ENCODE data around the gene RASL10B.

The RASL10B gene

GRCh38 chr17:35710950-35711349 lies 20.5 kb upstream of the RASL10B start:
- Mint-ChIP-seq H3K36me3 (peaks cover 6% of the 10 kb centered on the region), H3K27ac (no peak overlapping the region), H3K4me3 (no peak overlapping the region), H3K9me3 (no peaks in the 10 kb centered on the region), H3K27me3 (no peaks in the 10 kb centered on the region), H3K4me1 (peaks cover 50% of the 10 kb centered on the region)

DNA sequence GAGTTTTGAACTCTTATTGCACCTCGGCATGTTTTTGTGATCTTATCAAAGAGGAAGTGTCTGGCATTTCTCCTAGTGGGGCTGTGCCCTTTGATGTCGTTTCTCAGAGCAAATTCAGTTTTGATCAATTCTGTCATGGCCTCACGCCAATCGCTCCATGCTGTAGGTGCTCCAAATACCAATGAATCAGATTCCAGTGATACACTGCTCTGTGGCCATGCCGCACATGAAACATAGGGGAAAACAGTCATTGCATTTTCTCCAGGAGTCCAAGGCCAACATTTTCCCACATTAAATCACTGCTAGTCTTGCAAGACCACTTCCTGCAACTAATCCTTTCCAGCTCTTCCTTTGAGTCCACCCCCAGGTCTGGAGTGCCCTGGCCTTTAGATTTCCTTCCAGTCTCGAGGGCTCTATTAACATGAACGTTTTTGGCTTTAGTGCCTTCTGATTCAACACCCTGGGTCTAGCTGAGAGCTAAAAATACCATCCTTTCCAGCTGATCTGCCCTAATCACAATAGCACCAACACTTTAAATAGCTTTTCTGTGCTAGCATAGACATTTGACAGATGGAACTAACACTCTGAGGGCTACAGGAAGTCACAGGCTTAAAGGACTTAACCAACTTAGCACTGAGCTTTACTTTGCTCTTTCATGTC lies 18.2 kb upstream of the RASL10B start:
- peaks cover 6% of the 10 kb centered on the region for H3K36me3 Mint-ChIP-seq
- H3K27ac Mint-ChIP-seq, result no peak overlapping the region
- no peak overlapping the region for H3K4me3 Mint-ChIP-seq
- H3K9me3 Mint-ChIP-seq, result no peaks in the 10 kb centered on the region
- H3K4me1 Mint-ChIP-seq, result peaks cover 32% of the 10 kb centered on the region
- H3K27me3 Mint-ChIP-seq, result no peaks in the 10 kb centered on the region

DNA sequence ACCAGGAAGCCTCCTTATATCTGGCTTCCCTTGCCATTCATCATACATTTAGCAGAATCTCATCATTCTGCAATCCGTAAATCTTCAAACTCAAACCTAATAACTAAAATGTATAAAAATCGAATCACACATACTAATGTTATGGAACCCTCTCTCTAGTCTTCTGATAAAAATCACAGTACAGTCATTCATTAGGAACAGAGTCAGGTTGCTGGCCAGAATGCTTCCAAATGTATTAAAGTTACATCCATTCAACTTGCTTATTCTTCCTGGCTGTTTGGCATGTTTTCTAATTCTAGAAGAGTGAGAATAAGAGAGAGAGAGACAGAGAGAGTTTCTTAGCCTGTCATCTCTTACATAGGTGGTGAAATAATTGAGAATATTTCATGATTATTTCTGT lies 16.5 kb upstream of the RASL10B start:
- H3K4me1 Mint-ChIP-seq, result peaks cover 16% of the 10 kb centered on the region
- no peak overlapping the region for H3K27ac Mint-ChIP-seq
- H3K27me3 Mint-ChIP-seq, result no peaks in the 10 kb centered on the region
- no peak overlapping the region for H3K4me3 Mint-ChIP-seq
- peaks cover 3% of the 10 kb centered on the region for H3K36me3 Mint-ChIP-seq
- no peaks in the 10 kb centered on the region for H3K9me3 Mint-ChIP-seq

DNA sequence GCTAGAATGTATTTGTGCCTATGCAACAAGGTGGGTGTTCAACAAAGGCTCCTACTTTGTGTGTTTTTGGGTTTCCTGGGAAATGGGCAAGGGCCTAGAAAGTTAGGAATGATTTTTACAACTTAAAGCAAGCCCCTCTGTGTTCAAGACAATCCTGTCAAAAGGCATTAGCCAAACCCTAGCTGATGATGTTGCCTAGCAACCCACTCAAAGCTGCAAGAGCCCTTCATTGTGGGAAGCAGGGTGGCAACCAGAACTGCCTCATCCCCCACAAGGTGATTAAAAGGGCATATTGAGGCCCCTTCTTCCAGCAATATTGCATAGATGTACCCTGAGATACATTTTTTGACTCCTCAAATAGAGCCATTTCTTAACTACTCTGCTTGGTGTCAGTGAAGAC lies 16.0 kb upstream of the RASL10B start:
- peaks cover 13% of the 10 kb centered on the region for H3K4me1 Mint-ChIP-seq
- H3K27me3 Mint-ChIP-seq, result no peaks in the 10 kb centered on the region
- no peaks in the 10 kb centered on the region for H3K9me3 Mint-ChIP-seq
- no peak overlapping the region for H3K27ac Mint-ChIP-seq
- H3K4me3 Mint-ChIP-seq, result no peak overlapping the region
- peaks cover 3% of the 10 kb centered on the region for H3K36me3 Mint-ChIP-seq

GRCh38 chr17:35716173-35716572 lies 15.3 kb upstream of the RASL10B start:
- Mint-ChIP-seq H3K27ac (no peak overlapping the region), H3K4me3 (no peak overlapping the region), H3K27me3 (no peaks in the 10 kb centered on the region), H3K9me3 (no peaks in the 10 kb centered on the region), H3K36me3 (peaks cover 4% of the 10 kb centered on the region), H3K4me1 (peaks cover 8% of the 10 kb centered on the region)

GRCh38 chr17:35716897-35717465 lies 14.5 kb upstream of the RASL10B start:
- no peaks in the 10 kb centered on the region for H3K27me3 Mint-ChIP-seq
- no peak overlapping the region for H3K27ac Mint-ChIP-seq
- H3K4me3 Mint-ChIP-seq, result no peak overlapping the region
- peaks cover 3% of the 10 kb centered on the region for H3K4me1 Mint-ChIP-seq
- peaks cover 4% of the 10 kb centered on the region for H3K36me3 Mint-ChIP-seq
- no peaks in the 10 kb centered on the region for H3K9me3 Mint-ChIP-seq

DNA sequence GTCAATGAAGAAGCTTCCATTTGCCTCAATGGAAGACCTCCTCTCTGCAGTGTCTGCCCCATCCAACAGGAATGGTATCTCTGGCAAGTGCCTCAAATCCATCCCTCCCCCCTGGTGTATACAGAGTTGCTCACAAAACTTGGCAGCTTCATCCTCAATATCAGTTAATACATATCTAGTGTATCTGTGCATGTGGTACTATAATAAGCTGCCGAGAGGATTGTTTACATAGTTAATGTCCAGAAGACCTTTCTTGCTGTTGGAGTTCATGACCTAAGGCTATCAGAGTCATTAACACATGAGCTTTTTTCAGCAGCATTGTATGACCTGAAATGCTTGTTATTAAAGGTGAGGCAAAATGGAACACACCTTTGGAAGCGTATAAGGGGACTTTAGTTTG lies 14.0 kb upstream of the RASL10B start:
- H3K36me3 Mint-ChIP-seq, result peaks cover 4% of the 10 kb centered on the region
- H3K27ac Mint-ChIP-seq, result no peak overlapping the region
- no peaks in the 10 kb centered on the region for H3K4me1 Mint-ChIP-seq
- no peaks in the 10 kb centered on the region for H3K9me3 Mint-ChIP-seq
- no peak overlapping the region for H3K4me3 Mint-ChIP-seq
- H3K27me3 Mint-ChIP-seq, result no peaks in the 10 kb centered on the region

GRCh38 chr17:35723735-35724134 lies 7.7 kb upstream of the RASL10B start:
- Mint-ChIP-seq H3K4me1 (no peaks in the 10 kb centered on the region), H3K36me3 (peaks cover 8% of the 10 kb centered on the region), H3K9me3 (no peaks in the 10 kb centered on the region), H3K4me3 (no peak overlapping the region), H3K27me3 (no peaks in the 10 kb centered on the region), H3K27ac (no peak overlapping the region)

GRCh38 chr17:35725058-35725457 lies 6.4 kb upstream of the RASL10B start:
- Mint-ChIP-seq H3K9me3 (no peaks in the 10 kb centered on the region), H3K27ac (no peak overlapping the region), H3K4me1 (peaks cover 6% of the 10 kb centered on the region), H3K36me3 (peaks cover 7% of the 10 kb centered on the region), H3K4me3 (no peak overlapping the region), H3K27me3 (no peaks in the 10 kb centered on the region)

DNA sequence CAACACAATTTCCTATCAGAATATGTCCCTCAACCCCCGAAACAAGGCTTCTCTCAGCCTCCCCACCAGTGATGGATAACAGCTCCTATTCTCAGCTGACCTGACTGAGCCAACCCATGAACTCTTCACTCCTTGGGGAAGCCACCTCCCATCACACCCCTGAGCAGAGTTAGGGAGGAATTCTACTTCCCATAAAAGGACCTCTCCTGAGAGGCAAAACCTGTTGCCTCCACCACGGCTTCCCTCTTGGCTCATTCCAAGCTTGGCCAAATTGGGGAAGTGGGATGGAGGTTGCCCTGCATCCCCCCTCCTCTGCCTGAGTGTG lies 5.7 kb upstream of the RASL10B start:
- H3K4me1 Mint-ChIP-seq, result peaks cover 12% of the 10 kb centered on the region
- H3K9me3 Mint-ChIP-seq, result no peaks in the 10 kb centered on the region

DNA sequence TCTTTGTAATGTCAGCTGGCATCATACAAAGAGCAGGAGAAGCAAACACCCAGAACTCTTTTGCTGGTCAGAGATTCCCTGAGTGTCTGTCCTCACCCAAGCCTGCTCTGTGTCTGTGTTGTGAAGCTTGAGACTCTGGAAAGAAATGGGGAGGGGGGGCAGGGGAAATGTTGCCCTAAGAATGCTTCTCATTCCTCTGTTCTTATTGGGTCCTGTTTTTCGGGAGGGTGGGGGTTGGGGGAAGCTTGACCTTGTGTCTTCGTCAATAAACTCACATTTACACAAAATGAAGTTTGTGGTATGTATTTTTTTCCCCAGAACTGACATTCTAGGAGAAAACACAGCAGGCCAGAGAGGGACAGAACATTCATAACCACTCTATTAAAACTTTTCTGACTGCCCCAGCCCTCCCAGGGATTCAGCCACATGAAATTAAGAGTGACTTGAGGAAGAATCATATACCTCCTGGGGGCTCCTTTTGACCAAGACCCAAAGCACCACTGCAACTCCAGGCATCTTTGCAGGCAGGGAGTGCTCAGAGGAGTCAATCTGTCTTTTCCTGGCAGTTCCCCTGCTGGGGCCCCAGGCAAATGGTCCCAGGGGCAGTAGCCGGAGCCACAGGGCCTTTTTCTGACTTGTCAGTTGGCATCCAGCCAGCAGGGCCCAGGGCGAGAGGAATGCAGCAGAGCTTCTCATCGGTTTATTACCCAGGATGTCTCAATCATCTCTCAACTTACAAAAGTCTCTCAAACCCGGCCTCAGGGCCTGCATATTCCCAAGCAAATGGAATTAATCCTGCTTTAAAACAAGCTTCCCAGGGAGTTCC lies 5.1 kb upstream of the RASL10B start:
- no peak overlapping the region for H3K27ac Mint-ChIP-seq
- no peaks in the 10 kb centered on the region for H3K9me3 Mint-ChIP-seq
- H3K27me3 Mint-ChIP-seq, result no peaks in the 10 kb centered on the region
- H3K4me3 Mint-ChIP-seq, result no peak overlapping the region
- H3K36me3 Mint-ChIP-seq, result peaks cover 3% of the 10 kb centered on the region
- H3K4me1 Mint-ChIP-seq, result peaks cover 18% of the 10 kb centered on the region

More for the DNA sequence above, 5.7 kb upstream of the RASL10B start:
- Mint-ChIP-seq H3K4me3 (no peak overlapping the region), H3K27ac (no peak overlapping the region), H3K36me3 (peaks cover 4% of the 10 kb centered on the region), H3K27me3 (no peaks in the 10 kb centered on the region)

DNA sequence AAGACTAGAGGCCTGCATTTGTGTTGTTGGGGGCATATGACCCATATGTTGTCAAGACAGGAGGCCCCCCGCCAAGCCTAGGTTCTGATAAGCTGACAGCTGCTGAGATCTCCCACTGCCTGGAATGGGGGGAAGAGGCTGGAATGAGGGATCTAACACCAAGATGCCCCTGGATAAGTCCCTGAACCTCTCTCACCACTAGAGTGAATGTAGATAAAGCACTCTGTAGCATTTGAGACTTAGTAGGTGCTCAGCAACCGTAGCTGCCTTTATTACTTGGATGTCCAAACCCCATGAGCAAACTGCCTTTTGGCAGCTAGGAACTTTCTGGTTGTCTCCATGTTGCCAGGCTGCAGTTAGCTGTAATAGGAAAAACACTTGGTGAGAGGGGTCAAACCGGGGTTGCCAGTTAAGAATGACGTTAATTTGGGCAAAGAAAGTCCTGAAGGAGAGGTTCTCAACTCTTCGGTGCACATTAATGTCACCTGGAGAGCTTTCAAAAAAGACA lies 4.4 kb upstream of the RASL10B start:
- Mint-ChIP-seq H3K4me3 (no peak overlapping the region), H3K4me1 (peaks cover 18% of the 10 kb centered on the region), H3K36me3 (peaks cover 3% of the 10 kb centered on the region), H3K9me3 (no peaks in the 10 kb centered on the region), H3K27ac (no peak overlapping the region), H3K27me3 (no peaks in the 10 kb centered on the region)

GRCh38 chr17:35727635-35728034 lies 3.8 kb upstream of the RASL10B start:
- Mint-ChIP-seq H3K36me3 (peaks cover 3% of the 10 kb centered on the region), H3K4me1 (peaks cover 21% of the 10 kb centered on the region), H3K9me3 (no peaks in the 10 kb centered on the region), H3K4me3 (no peak overlapping the region), H3K27ac (no peak overlapping the region), H3K27me3 (no peaks in the 10 kb centered on the region)

DNA sequence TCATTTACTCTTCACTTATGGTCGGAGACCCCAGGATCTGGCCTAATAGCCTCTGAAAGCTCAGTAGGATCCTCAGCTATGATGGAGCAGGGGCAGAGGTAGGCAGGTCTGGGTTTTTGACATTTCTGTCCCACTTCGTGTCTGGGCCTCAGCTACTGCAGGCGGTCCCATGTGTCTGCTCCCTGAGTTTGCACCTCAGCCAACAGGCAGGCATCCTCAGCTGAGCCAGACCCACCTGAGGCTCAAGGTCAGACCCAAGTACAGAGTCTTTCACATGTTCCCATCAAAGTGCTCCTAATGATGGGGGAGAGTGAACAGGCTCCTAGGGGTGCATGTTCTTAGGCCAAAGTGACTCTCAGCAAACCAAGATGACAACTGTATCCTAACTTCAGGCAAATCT lies 2.9 kb upstream of the RASL10B start:
- no peaks in the 10 kb centered on the region for H3K27me3 Mint-ChIP-seq
- H3K27ac Mint-ChIP-seq, result peak overlapping the region; percentile 30
- no peaks in the 10 kb centered on the region for H3K9me3 Mint-ChIP-seq
- H3K36me3 Mint-ChIP-seq, result peaks cover 3% of the 10 kb centered on the region
- no peak overlapping the region for H3K4me3 Mint-ChIP-seq
- peaks cover 21% of the 10 kb centered on the region for H3K4me1 Mint-ChIP-seq

DNA sequence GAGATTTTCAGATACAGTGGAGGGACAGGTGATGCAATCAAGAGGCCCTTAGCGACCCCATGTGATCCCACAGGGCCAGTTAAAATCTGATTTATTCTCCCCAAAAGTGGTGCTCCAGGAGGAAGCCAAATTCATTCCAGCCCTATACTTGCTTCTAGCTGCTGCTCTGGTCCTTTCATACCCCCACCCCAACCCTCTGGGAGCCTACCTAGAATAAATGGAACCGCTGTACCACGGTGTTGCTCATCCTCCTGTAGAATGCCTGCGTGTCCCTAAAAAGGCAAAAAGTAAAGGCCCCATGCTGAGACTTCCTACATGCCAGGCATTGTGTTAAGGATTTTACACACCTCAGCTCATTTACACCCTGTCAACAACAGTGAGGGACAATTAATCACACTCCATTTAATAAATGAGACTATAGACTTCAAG lies 2.0 kb upstream of the RASL10B start:
- Mint-ChIP-seq H3K4me1 (peaks cover 21% of the 10 kb centered on the region), H3K27ac (no peak overlapping the region), H3K36me3 (no peaks in the 10 kb centered on the region), H3K27me3 (no peaks in the 10 kb centered on the region), H3K9me3 (no peaks in the 10 kb centered on the region), H3K4me3 (peak overlapping the region; percentile 20)

DNA sequence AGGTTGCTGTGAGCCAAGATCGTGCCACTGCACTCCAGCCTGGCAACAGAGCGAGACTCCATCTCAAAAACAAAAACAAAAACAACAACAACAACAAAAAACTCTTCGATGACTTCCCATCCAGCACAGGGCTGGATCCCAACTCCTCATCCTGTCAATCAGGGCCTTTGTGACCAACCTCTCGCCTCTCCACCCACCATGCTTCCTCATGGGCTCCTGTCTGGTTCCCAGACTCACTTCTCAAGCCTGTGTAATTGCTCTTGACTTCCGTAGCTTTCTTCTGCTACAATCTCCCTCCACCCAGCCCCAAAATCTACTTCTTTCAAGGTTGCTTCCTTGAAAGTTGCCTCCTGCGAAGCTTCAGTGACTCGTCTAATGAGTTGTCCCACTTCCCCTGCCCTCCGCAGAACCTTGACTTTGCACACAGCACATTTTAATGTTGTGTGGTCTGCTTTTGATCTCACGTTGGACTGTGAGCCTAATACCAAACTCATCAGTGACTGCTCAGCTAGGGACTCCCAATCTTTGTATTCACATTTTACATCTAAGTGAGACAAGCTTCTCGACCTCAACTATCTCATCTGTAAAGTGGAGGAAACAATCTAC lies 936 bp upstream of the RASL10B start:
- H3K36me3 Mint-ChIP-seq, result no peaks in the 10 kb centered on the region
- peaks cover 21% of the 10 kb centered on the region for H3K4me1 Mint-ChIP-seq
- no peak overlapping the region for H3K27ac Mint-ChIP-seq
- no peaks in the 10 kb centered on the region for H3K9me3 Mint-ChIP-seq
- no peaks in the 10 kb centered on the region for H3K27me3 Mint-ChIP-seq
- H3K4me3 Mint-ChIP-seq, result peak overlapping the region; percentile 85

Measured in activated naive CD4-positive, alpha-beta T cell treated with anti-CD3 and anti-CD28 coated beads, Interleukin-2, amount 50 U/mL, for 24 hours (primary cell).